Measurements from ENCODE around the gene EOGT. TPM values are rescaled to one million over a fixed set of nuclear protein-coding genes. Genes with fewer than 3 reads are reported as not detected.

Gene EOGT
- total and polyA plus RNA-seq, 9 donors = 12.1 to 40.7 (median 20.9) TPM

DNA sequence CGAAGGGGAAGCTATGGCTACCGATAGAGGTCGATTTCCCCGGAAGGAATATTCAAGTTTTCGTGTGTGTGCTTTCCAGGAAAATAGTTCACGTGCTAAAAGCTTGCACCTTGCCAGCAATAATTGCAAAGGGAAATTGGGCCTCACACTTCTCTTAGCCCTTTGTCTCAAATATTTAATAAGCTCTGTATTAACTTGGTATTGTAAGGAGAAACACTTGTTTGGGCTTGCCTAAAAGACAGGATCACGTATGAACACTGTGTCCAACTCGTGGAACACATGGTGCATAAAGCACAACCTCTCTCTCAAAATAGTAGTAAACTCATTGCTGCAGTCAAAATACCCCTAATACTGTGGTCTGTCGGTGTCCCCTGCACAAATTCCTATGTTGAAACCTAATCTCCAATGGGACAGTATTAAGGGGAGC lies 39.0 kb upstream of the EOGT start:
- Histone ChIP-seq H3K9me3 (no peaks in the 10 kb centered on the region), H3K27ac (peak overlapping the region in 1 of 2 donors; percentile 90), H3K36me3 (no peaks in the 10 kb centered on the region), H3K4me1 (ENCODE audit: insufficient read depth) (peaks cover 4% of the 10 kb centered on the region), H3K27me3 (no peaks in the 10 kb centered on the region), H3K4me3 (peak overlapping the region; percentile 70)
- WGBS, 3 donors = 9 to 10% (median 9%) methylated on average over 9 of the region's 9 CpGs
- no peak for TF ChIP-seq POLR2A (IDR thresholded peaks at IDR 0.05)
- no peak for DNase-seq
- intact Hi-C loops (cut with DNase I) = no loop called here

DNA sequence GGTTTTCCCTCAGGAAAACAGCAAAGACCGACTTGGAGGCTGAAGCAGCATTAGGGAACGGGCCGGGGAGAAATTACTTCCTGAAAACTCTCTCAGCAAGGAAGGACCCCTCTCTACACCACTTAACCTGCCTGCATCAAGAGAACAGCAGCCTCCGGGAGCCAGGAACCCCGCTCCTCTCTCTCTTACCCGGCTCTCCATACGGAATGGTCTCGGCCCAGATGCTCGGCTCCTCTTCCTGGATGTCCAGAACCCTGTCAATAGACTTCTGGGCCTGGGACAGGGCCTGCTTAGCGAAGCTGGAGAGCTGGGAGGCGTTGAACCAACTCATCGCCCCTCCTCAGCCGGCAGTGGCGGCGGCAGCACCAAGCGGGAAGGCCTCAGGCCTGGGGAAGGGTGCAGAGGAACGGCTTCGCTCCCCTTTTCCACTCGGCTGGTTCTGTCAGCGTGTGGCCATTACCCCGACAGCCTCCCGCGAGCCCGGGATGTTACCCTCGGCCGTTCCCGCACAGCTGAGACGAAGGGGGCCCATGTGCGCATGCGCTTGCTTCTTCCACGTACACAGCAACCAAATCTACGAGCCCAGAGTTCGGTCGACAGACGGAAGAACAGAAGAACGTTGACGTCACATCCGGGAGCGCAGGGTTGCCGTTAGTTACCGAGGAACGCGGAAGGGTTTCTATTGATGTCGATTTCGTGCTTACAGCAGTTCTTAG lies 38.4 kb upstream of the EOGT start, which contains the start of gene TMF1:
Gene TMF1 (minus strand): TSS at position 578 of the 716 bp plus-strand sequence. CDS start 247 bp downstream, at position 331.
- 0 to 1% (median 0%) methylated on average over 44 to 45 of the region's 45 CpGs for WGBS, 3 donors
- TF ChIP-seq EP300 (IDR thresholded peaks at IDR 0.05) (no peak), POLR2A (IDR thresholded peaks at IDR 0.05) (peak; percentile 71)
- TF ChIP-seq, protein P1, sequence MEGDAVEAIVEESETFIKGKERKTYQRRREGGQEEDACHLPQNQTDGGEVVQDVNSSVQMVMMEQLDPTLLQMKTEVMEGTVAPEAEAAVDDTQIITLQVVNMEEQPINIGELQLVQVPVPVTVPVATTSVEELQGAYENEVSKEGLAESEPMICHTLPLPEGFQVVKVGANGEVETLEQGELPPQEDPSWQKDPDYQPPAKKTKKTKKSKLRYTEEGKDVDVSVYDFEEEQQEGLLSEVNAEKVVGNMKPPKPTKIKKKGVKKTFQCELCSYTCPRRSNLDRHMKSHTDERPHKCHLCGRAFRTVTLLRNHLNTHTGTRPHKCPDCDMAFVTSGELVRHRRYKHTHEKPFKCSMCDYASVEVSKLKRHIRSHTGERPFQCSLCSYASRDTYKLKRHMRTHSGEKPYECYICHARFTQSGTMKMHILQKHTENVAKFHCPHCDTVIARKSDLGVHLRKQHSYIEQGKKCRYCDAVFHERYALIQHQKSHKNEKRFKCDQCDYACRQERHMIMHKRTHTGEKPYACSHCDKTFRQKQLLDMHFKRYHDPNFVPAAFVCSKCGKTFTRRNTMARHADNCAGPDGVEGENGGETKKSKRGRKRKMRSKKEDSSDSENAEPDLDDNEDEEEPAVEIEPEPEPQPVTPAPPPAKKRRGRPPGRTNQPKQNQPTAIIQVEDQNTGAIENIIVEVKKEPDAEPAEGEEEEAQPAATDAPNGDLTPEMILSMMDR (IDR thresholded peaks at IDR 0.05) = no peak
- Histone ChIP-seq H3K9me3 (no peaks in the 10 kb centered on the region), H3K36me3 (no peaks in the 10 kb centered on the region), H3K27ac (peak within 1 kb of the TSS; percentile 77 to 90), H3K4me1 (ENCODE audit: insufficient read depth) (peaks cover 4% of the 10 kb centered on the region), H3K4me3 (peak within 1 kb of the TSS; percentile 70), H3K27me3 (no peaks in the 10 kb centered on the region)
- intact Hi-C loops (cut with DNase I) = no loop called here
- DNase-seq = peak; percentile 96 to 98 (median 98)

DNA sequence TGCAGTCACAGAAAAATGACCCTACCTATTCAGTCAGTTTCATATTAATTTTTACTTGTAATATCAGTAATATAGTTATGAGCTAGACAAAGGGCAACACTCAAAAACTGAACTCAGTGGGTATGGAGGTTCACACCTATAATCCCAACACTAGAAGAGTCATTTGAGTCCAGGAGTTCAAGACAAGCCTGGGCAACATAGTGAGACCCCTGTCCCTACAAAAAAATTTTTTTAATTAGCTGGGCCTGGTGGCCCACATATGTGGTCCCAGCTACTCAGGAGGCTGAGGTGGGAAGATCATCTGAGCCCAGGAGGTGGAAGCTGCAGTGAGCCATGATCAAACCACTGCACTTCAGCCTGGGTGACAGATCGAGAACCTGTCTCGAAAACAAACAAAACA lies 35.5 kb upstream of the EOGT start:
- no peaks in the 10 kb centered on the region for H3K36me3 ChIP-seq
- peaks cover 5% of the 10 kb centered on the region for H3K4me1 ChIP-seq (ENCODE audit: insufficient read depth)
- WGBS, 3 donors = 87 to 98% (median 93%) methylated on average over 2 of the region's 2 CpGs

DNA sequence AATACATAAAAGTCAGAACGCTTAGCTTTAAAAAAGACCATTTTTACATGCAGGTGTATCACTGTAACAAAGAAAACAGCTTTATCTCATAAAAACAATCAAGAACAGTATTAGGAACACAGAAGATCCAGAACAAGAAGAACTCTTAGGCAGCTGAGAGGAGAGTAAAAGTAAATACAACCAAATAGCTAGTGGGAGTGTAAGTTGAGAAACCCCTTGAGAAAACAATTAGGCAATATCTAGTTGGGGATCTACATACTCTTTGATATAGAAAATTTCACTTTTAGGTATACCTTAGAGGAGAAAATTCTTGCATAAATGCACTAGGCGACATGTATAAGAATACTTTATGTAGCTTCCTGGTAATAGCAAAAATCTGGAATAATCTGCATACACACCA lies 31.1 kb upstream of the EOGT start:
- no peak for DNase-seq
- intact Hi-C loops (cut with DNase I) = loop anchor here in 1 of 4 donors (2.0 kb wide), 1 partner anchor 26 kb away; no protein-coding TSS in a partner anchor
- H3K4me1 ChIP-seq (ENCODE audit: insufficient read depth) = peaks cover 1% of the 10 kb centered on the region
- no peaks in the 10 kb centered on the region for H3K27me3 ChIP-seq
- H3K9me3 ChIP-seq = no peaks in the 10 kb centered on the region
- no peak overlapping the region for H3K4me3 ChIP-seq
- H3K27ac ChIP-seq = no peak overlapping the region
- WGBS, 3 donors = 87 to 92% (median 90%) methylated on average over 2 of the region's 2 CpGs
- no peaks in the 10 kb centered on the region for H3K36me3 ChIP-seq
- TF ChIP-seq POLR2A (IDR thresholded peaks at IDR 0.05) (no peak), EP300 (IDR thresholded peaks at IDR 0.05) (no peak)
- TF ChIP-seq, protein P1 (IDR thresholded peaks at IDR 0.05) = no peak

More for the DNA sequence above, 35.5 kb upstream of the EOGT start:
- H3K9me3 ChIP-seq = no peaks in the 10 kb centered on the region
- no peak overlapping the region for H3K27ac ChIP-seq
- no peaks in the 10 kb centered on the region for H3K27me3 ChIP-seq
- no peak for TF ChIP-seq EP300 (IDR thresholded peaks at IDR 0.05)
- TF ChIP-seq, protein P1 (IDR thresholded peaks at IDR 0.05) = no peak
- no peak for TF ChIP-seq POLR2A (IDR thresholded peaks at IDR 0.05)
- no peak for DNase-seq
- H3K4me3 ChIP-seq = no peak overlapping the region
- intact Hi-C loops (cut with DNase I) = no loop called here

DNA sequence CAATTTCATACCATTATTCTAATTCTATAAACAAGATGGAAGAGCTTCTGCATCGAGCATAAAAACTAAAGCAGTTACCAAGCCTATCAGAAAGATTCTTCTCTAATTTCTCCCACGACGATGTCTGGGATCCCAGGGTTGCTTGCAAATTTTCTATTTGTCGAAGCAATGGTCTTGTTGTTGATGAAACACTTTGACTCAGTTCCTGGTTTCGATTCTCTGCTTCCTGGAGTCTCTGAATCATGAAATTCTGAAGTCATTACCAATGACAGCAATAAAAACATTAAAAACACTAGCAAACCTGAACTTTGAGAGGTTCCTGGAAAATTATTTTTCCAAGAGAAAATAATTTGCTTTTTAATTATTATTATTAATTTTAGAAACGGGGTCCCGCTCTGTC lies 20.0 kb upstream of the EOGT start:
- Histone ChIP-seq H3K4me1 (ENCODE audit: insufficient read depth) (no peaks in the 10 kb centered on the region), H3K4me3 (no peak overlapping the region), H3K36me3 (no peaks in the 10 kb centered on the region), H3K9me3 (no peaks in the 10 kb centered on the region), H3K27me3 (no peaks in the 10 kb centered on the region), H3K27ac (no peak overlapping the region)
- WGBS, 3 donors = 84 to 89% (median 87%) methylated on average over 7 of the region's 7 CpGs
- no peak for DNase-seq
- TF ChIP-seq, protein P1 (IDR thresholded peaks at IDR 0.05) = no peak
- TF ChIP-seq POLR2A (IDR thresholded peaks at IDR 0.05) (no peak), EP300 (IDR thresholded peaks at IDR 0.05) (no peak)
- intact Hi-C loops (cut with DNase I) = no loop called here
